Measurements from ENCODE around the gene PDE9A. TPM values are rescaled to one million over a fixed set of nuclear protein-coding genes. Genes with fewer than 3 reads are reported as not detected.
"Not testable (repeated sequence)": the region's sequence is repeated elsewhere in the genome, so short reads cannot be mapped to it uniquely, and the experiment has no call there.

The PDE9A gene
- total and polyA plus RNA-seq, 4 donors: 2.6 to 16.2 (median 7.8) TPM

DNA sequence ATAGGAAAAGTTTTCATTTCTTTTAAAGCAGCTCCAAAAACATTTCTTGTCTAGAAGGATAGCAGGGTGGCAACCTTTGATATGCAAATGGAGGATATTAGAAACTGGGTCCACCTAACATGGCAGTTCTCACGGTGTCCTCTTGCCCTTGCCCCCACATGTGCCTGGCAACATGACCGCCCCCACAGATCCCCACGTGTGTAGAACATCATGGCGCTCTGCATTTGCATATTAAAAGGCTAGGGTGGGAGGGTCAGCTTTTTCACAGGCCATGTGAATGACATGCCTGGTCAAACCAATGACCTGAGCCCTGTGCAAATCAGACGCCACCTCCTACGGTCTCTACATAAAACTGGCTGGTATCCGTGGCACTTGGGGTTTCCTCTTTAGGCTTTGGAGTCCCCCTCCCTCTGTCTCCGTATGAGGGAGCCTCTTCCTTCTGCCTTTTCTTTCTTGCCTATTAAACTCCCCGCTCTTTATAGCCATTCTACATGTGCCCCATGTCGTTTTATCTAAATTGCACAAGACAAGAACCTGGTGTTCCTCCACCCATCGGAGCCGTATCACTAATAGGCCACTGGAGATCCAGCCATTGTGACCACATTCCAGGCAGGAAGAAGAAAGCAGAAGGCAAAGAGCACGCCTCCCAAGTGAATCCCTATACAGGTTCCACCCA is 154.7 kb downstream of the PDE9A start:
- no peak for DNase-seq
- 81 to 86% methylated on average over 13 of the region's 13 CpGs for WGBS, 2 donors
- intact Hi-C loops (cut with DNase I): no loop called here
- H3K4me3 ChIP-seq (ENCODE audit: low read length in 2 of 2): no peak overlapping the region
- H3K27ac ChIP-seq (ENCODE audit: low read depth in 1 of 2, low read length in 2 of 2): no peak overlapping the region
- H3K9me3 ChIP-seq (ENCODE audit: control insufficient read depth, low read length): no peaks in the 10 kb centered on the region
- ATAC-seq (ENCODE audit: low FRiP score): no peak
- no peaks in the 10 kb centered on the region for H3K36me3 ChIP-seq (ENCODE audit: control insufficient read depth in 1 of 2, insufficient read depth in 2 of 2, low read length in 1 of 2)
- H3K4me1 ChIP-seq (ENCODE audit: control insufficient read depth in 1 of 2, insufficient read depth in 2 of 2, low read length in 2 of 2): no peaks in the 10 kb centered on the region
- H3K27me3 ChIP-seq (ENCODE audit: control insufficient read depth in 1 of 2, insufficient read depth in 2 of 2, low read length in 1 of 2): no peaks in the 10 kb centered on the region

GRCh38 chr21:42809171-42809570 is 155.8 kb downstream of the PDE9A start:
- WGBS, 2 donors: 65 to 78% methylated on average over 7 of the region's 7 CpGs
- Histone ChIP-seq H3K4me3 (ENCODE audit: low read length in 2 of 2) (no peak overlapping the region), H3K9me3 (ENCODE audit: control insufficient read depth, low read length) (no peaks in the 10 kb centered on the region), H3K27me3 (ENCODE audit: control insufficient read depth in 1 of 2, insufficient read depth in 2 of 2, low read length in 1 of 2) (no peaks in the 10 kb centered on the region), H3K27ac (ENCODE audit: low read depth in 1 of 2, low read length in 2 of 2) (no peak overlapping the region), H3K4me1 (ENCODE audit: control insufficient read depth in 1 of 2, insufficient read depth in 2 of 2, low read length in 2 of 2) (no peaks in the 10 kb centered on the region), H3K36me3 (ENCODE audit: control insufficient read depth in 1 of 2, insufficient read depth in 2 of 2, low read length in 1 of 2) (no peaks in the 10 kb centered on the region)
- intact Hi-C loops (cut with DNase I): no loop called here
- ATAC-seq (ENCODE audit: low FRiP score) (no peak), DNase-seq (no peak)

GRCh38 chr21:42809577-42810475 is 156.4 kb downstream of the PDE9A start:
- no peak for ATAC-seq (ENCODE audit: low FRiP score)
- intact Hi-C loops (cut with DNase I): no loop called here
- WGBS, 2 donors: 57 to 73% methylated on average over 18 of the region's 18 CpGs

GRCh38 chr21:42811960-42812359 is 158.5 kb downstream of the PDE9A start:
- no peak for ATAC-seq (ENCODE audit: low FRiP score)
- WGBS, 2 donors: 48 to 63% methylated on average over 6 of the region's 6 CpGs
- no peaks in the 10 kb centered on the region for H3K4me1 ChIP-seq (ENCODE audit: control insufficient read depth in 1 of 2, insufficient read depth in 2 of 2, low read length in 2 of 2)
- intact Hi-C loops (cut with DNase I): no loop called here
- no peaks in the 10 kb centered on the region for H3K9me3 ChIP-seq (ENCODE audit: control insufficient read depth, low read length)
- DNase-seq: no peak
- H3K36me3 ChIP-seq (ENCODE audit: control insufficient read depth in 1 of 2, insufficient read depth in 2 of 2, low read length in 1 of 2): no peaks in the 10 kb centered on the region
- H3K4me3 ChIP-seq (ENCODE audit: low read length in 2 of 2): no peak overlapping the region
- no peaks in the 10 kb centered on the region for H3K27me3 ChIP-seq (ENCODE audit: control insufficient read depth in 1 of 2, insufficient read depth in 2 of 2, low read length in 1 of 2)
- no peak overlapping the region for H3K27ac ChIP-seq (ENCODE audit: low read depth in 1 of 2, low read length in 2 of 2)

More at GRCh38 chr21:42809577-42810475, 156.4 kb downstream of the PDE9A start:
- Histone ChIP-seq H3K36me3 (ENCODE audit: control insufficient read depth in 1 of 2, insufficient read depth in 2 of 2, low read length in 1 of 2) (no peaks in the 10 kb centered on the region), H3K9me3 (ENCODE audit: control insufficient read depth, low read length) (no peaks in the 10 kb centered on the region), H3K4me3 (ENCODE audit: low read length in 2 of 2) (no peak overlapping the region), H3K27me3 (ENCODE audit: control insufficient read depth in 1 of 2, insufficient read depth in 2 of 2, low read length in 1 of 2) (no peaks in the 10 kb centered on the region), H3K4me1 (ENCODE audit: control insufficient read depth in 1 of 2, insufficient read depth in 2 of 2, low read length in 2 of 2) (no peaks in the 10 kb centered on the region), H3K27ac (ENCODE audit: low read depth in 1 of 2, low read length in 2 of 2) (no peak overlapping the region)
- DNase-seq: no peak

GRCh38 chr21:42812528-42813241 is 159.3 kb downstream of the PDE9A start:
- H3K9me3 ChIP-seq (ENCODE audit: control insufficient read depth, low read length); intact Hi-C loops (cut with DNase I); H3K27me3 ChIP-seq (ENCODE audit: control insufficient read depth in 1 of 2, insufficient read depth in 2 of 2, low read length in 1 of 2); ATAC-seq (ENCODE audit: low FRiP score); H3K36me3 ChIP-seq (ENCODE audit: control insufficient read depth in 1 of 2, insufficient read depth in 2 of 2, low read length in 1 of 2); H3K27ac ChIP-seq (ENCODE audit: low read depth in 1 of 2, low read length in 2 of 2); H3K4me3 ChIP-seq (ENCODE audit: low read length in 2 of 2); H3K4me1 ChIP-seq (ENCODE audit: control insufficient read depth in 1 of 2, insufficient read depth in 2 of 2, low read length in 2 of 2); DNase-seq: not testable (repeated sequence)
- WGBS, 2 donors: 47 to 62% methylated on average over 5 of the region's 5 CpGs

- H3K27ac ChIP-seq (ENCODE audit: low read depth in 1 of 2, low read length in 2 of 2): no peak overlapping the region
- WGBS, 2 donors: 75 to 80% methylated on average over 1 of the region's 1 CpG
- H3K4me3 ChIP-seq (ENCODE audit: low read length in 2 of 2): no peak overlapping the region
- H3K36me3 ChIP-seq (ENCODE audit: control insufficient read depth in 1 of 2, insufficient read depth in 2 of 2, low read length in 1 of 2): no peaks in the 10 kb centered on the region
- no peaks in the 10 kb centered on the region for H3K4me1 ChIP-seq (ENCODE audit: control insufficient read depth in 1 of 2, insufficient read depth in 2 of 2, low read length in 2 of 2)
- DNase-seq (no peak), ATAC-seq (ENCODE audit: low FRiP score) (no peak)
- no peaks in the 10 kb centered on the region for H3K27me3 ChIP-seq (ENCODE audit: control insufficient read depth in 1 of 2, insufficient read depth in 2 of 2, low read length in 1 of 2)
- intact Hi-C loops (cut with DNase I): loop anchor here in 1 of 2 donors (5.0 kb wide), 1 partner anchor 668 kb away; no protein-coding TSS in a partner anchor
- no peaks in the 10 kb centered on the region for H3K9me3 ChIP-seq (ENCODE audit: control insufficient read depth, low read length)
These were observed 161.8 kb downstream of the PDE9A start for GRCh38 chr21:42815217-42815616.

DNA sequence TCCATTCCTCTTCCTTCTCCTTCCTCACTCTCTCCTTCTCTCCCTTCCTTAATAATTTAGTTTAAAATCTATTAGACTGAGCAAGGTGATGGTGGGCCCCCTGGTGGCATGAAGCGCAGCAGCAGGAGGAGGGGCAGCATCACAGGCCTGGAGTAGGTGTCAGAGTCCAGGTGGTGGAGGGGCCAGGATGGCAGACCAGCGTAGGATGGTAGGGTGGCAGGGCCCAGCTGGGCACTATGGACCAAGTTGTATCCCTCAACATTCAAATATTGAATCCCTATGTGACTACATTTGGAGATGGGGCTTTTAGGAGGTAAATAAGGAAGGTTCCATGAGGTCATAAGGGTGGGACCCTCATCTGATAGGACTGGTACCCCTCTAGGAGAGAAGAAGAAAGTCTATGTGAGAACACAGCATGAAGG is 164.9 kb downstream of the PDE9A start:
- intact Hi-C loops (cut with DNase I): loop anchor here in 1 of 2 donors (5.0 kb wide), 1 partner anchor 671 kb away; no protein-coding TSS in a partner anchor

DNA sequence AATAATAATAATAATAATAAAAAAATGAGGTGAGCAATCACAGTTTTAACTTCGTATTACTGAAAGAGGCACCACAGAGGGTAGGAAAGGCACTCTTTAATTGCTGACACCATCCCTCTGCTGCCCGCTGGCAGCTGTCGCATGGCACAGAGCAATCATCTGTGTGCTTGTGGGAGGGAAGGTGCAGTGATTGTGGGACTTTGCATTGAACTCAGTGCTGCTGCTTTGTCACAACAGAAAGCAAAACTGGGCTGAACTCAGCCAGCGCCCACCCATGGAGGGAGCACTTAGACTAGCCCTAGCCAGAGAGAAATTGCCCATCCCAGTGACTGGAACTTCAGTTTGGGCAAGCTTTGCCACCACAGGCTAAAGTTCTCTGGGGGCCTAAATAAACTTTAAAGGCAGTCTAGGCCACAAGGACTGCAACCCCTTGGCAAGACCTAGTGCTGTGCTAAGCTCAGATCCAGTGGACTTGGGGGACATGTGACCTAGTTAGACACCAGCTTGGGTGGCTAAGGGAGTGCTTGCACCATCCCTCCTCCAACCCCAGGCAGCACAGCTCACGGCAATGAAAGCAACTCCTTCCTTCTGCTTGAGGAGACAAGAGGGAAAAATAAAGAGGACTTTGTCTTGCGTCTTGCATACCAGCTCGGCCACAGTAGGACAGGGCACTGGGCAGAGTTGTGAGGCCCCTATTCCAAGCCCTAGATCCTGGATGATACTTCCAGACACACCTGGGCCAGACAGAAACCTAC is 166.6 kb downstream of the PDE9A start:
- Histone ChIP-seq H3K4me3 (ENCODE audit: low read length in 2 of 2) (no peak overlapping the region), H3K9me3 (ENCODE audit: control insufficient read depth, low read length) (no peaks in the 10 kb centered on the region), H3K4me1 (ENCODE audit: control insufficient read depth in 1 of 2, insufficient read depth in 2 of 2, low read length in 2 of 2) (no peaks in the 10 kb centered on the region), H3K27ac (ENCODE audit: low read depth in 1 of 2, low read length in 2 of 2) (no peak overlapping the region), H3K36me3 (ENCODE audit: control insufficient read depth in 1 of 2, insufficient read depth in 2 of 2, low read length in 1 of 2) (no peaks in the 10 kb centered on the region), H3K27me3 (ENCODE audit: control insufficient read depth in 1 of 2, insufficient read depth in 2 of 2, low read length in 1 of 2) (no peaks in the 10 kb centered on the region)
- 81 to 93% methylated on average over 7 of the region's 7 CpGs for WGBS, 2 donors
- ATAC-seq (ENCODE audit: low FRiP score): no peak
- intact Hi-C loops (cut with DNase I): loop anchor here in 1 of 2 donors (5.0 kb wide), 1 partner anchor 673 kb away; no protein-coding TSS in a partner anchor
- DNase-seq: no peak

More for the DNA sequence above, 164.9 kb downstream of the PDE9A start:
- DNase-seq (peak in 1 of 2 donors; percentile 71), ATAC-seq (ENCODE audit: low FRiP score) (peak; percentile 79)
- no peaks in the 10 kb centered on the region for H3K36me3 ChIP-seq (ENCODE audit: control insufficient read depth in 1 of 2, insufficient read depth in 2 of 2, low read length in 1 of 2)
- no peak overlapping the region for H3K27ac ChIP-seq (ENCODE audit: low read depth in 1 of 2, low read length in 2 of 2)
- no peaks in the 10 kb centered on the region for H3K9me3 ChIP-seq (ENCODE audit: control insufficient read depth, low read length)
- H3K4me3 ChIP-seq (ENCODE audit: low read length in 2 of 2): no peak overlapping the region
- no peaks in the 10 kb centered on the region for H3K4me1 ChIP-seq (ENCODE audit: control insufficient read depth in 1 of 2, insufficient read depth in 2 of 2, low read length in 2 of 2)
- WGBS, 2 donors: 45 to 53% methylated on average over 2 of the region's 2 CpGs
- H3K27me3 ChIP-seq (ENCODE audit: control insufficient read depth in 1 of 2, insufficient read depth in 2 of 2, low read length in 1 of 2): no peaks in the 10 kb centered on the region
